DMS53 treated with DMSO at 0.1 percent for 48 hours (cell line): ENCODE results near the gene LRRC4B.
"Not testable (repeated sequence)": the region's sequence is repeated elsewhere in the genome, so short reads cannot be mapped to it uniquely, and the experiment has no call there.

Experiments
- DNase-seq: peaks from one replicate; lab custom pipeline; 2025; ENCODE audit not compliant: unreplicated experiment; lab: John Stamatoyannopoulos, UW

LRRC4B gene

GRCh38 chr19:50531171-50531612 lies 37.0 kb downstream of the LRRC4B start:
- no peak for DNase-seq

DNA sequence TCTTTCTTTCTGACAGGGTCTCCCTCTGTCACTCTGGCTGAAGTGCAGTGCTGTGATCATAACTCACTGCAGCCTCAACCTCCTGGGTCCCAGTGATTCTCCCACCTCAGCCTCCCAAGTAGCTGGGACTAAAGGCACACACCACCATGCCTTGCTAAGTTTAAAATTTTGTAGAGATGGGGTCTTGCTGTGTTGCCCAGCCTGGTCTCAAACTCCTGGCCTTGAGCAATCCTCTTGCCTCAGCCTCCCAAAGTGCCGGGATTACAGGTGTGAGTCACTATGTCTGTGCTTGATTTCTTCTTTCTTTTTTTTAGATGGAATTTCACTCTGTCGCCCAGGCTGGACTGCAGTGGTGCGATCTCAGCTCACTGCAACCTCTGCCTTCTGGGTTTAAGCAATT lies 40.2 kb downstream of the LRRC4B start:
- not testable (repeated sequence) for DNase-seq

GRCh38 chr19:50522881-50523280 lies 45.4 kb downstream of the LRRC4B start:
- DNase-seq: no peak

- no peak for DNase-seq
Measured at GRCh38 chr19:50520822-50521465, 47.3 kb downstream of the LRRC4B start.

- DNase-seq: no peak
Measured at GRCh38 chr19:50519006-50519575, 49.1 kb downstream of the LRRC4B start.

DNA sequence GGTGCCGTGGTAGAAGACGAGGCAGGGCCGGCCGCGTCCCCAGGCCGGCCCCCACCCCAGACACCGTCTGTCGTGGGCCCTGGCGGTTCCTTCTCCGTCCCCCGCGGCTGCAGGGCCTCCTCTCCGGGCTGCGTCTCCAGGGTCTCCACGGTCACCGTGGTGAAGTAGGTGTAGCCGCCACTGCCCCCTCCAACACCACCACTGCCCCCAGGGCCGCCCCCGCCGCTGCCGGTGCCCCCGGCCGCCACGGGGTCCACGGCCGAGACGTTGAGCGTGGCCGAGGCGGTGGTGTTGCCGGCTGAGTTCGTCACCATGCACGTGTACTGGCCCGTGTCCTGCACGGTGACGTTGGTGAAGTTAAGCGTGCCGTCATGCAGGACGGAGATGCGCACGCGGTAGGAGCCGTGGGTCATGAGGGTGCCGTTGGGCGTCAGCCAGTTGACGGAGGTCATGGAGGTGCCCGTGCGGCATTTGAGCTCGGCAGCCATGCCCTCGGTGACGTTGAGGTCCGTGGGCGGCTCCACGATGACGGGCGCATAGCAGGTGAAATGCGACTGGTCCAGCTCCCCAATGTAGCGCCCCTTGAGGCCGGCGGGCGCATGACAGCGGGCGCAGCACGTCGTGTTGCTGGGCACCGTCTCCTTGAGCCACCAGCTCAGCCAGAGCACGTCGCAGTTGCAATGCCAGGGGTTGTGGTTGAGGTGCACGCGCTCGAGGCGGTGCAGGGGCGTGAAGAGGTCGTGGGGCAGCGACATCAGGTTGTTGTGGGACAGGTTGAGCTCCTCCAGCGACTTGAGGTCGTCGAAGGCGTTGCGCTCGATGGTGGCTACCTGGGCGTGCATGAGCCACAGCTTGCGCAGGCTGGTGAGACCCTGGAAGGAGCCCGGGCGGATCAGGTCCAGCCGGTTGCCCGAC lies 49.9 kb downstream of the LRRC4B start:
- no peak for DNase-seq

- DNase-seq: no peak
Measured at GRCh38 chr19:50517704-50518075, 50.5 kb downstream of the LRRC4B start.

DNA sequence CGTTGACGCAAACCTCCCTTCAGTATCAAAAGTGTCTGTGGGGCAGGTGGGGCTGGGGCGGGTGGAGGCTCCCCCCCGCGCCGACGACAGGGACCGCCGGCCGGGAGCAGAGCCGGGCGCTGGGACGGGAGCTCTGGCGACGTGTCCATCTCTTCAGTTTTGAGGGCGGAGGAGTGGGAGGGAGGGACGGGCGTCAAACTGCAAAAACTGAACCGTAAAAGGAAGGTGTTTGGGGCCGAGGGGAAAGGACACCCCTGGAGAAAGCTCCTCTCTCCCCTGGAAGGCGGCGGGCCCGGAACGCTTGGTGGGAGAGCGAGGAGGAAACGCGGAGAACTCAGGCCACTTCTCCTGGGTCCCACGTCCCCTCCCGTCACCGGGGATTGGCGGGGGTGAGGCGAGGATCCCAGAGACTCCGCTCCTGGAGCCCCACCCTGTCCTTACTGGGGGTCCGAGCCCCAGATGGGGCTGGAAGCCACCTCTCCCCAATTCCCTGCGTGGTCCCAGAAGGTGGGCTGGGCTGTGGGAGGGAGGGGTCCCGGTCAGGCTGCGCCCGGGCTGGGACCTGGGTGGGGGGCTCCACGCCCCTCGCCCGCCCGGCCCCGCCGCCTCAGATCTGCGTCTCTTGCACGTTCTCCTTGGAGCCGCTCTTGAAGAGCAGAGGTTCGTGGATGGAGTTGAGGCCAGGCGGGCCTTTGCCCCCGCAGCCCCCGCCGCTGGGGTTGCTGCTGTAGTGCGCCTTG lies 51.1 kb downstream of the LRRC4B start:
- DNase-seq: no peak

DNA sequence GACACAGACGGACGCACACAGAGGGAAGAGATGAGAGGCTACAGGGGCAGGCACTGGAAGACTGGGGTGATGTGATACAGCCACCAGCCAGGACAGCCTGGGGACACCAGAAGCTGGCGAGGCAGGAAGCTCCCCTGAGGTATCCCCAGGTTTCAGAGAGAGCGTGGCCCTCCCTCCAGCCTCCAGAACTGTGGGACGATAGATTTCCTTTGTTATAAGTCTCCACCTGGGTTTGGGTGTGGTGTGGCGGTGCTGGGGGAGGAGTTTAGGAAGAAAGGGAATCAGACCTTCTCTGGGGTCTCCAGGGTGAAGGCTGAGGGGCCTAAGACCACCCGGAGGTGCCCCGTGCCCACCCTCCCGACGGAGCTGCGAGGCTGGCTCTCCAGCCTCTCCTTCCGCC lies 51.8 kb downstream of the LRRC4B start:
- DNase-seq: no peak

DNA sequence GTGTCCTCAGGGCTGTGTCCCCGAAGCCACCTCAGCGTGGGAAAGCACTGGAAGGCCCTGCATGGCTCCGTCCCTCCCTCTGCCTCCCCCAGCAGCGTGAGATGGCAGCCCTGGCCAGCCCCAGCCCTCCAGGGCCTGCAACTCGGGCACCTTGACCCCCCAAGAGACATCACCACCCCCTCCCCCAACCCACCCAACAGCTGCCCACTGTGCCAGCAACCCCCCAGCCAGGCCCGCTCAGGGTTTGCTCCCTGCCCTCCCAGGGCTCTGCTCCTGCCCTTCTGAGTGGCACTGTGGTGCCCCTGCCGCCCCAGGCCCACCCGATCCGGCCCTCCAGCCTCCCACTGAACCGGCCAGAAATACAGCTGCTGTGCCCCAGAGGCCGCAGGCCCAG lies 53.1 kb downstream of the LRRC4B start:
- DNase-seq: no peak

- no peak for DNase-seq
Measured at GRCh38 chr19:50514346-50515167, 53.7 kb downstream of the LRRC4B start.

DNA sequence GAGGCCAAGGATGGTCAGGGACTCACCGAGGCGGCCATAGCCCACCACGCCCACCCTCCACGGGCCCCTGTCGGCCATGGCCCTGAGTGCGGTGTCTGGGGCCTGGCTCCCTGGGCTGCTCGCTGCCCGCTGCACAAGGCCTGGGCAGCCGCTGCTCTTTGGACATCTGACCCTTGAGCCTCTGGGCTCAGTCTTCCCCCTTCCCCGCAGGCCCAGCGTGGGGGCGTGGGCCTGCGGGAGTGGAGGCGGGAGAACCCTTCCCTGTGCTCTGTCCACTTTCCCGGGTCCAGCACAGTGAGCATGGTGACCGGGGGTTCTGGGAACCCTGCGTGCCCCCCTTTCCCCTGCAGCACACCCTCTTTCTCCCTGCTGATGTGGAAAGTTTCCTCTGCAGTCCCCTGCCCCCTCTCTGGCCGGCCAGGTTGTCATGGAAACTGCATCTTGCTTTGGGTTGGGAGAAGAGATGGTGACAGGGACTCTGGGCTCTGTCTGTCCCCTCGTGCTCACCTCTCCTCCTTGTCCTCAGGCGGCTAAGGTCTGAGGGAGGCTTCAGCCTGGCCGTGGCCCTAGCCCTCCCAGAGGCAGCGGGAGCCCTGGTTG lies 54.4 kb downstream of the LRRC4B start, which contains the start of gene ASPDH:
ASPDH (minus strand) TSS at position 168 of the 600 bp plus-strand sequence; CDS start at position 78, 90 bp downstream.
- DNase-seq: no peak

DNA sequence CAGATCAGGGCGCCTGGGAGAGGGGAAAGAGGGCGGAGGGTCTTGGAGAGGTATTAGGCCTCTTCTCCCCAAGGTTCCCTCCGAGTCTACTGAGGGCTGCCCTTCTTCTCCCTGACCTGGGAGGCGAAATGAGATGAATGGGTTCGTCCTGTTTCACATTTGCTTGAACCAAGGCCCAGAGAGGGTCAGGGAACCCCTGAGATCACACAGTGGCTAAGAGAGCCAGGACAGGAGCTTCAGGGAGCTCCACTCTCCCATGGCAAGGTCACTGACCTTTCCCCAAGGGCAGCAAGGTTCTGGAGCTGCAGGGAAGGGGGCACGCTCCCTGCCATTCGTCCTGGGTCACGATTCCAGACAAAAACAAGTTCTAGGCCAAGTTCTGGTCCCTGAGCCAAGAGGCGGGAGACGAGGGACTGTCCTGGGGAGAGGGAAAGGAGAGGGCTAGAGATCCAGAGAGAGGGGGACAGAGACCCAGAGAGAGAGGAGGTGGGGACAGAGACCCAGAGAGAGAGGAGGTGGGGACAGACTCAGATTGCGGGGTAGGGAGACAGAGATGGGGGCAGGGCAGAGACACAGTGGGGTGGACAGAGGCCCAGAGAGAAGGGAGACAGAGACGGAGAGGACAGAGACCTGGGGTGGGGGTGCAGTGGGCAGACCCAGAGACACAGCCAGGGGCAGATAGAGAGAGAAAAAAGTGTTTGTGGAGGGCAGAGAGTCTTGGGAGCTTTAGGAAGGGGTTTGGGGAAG lies 55.1 kb downstream of the LRRC4B start:
- no peak for DNase-seq

GRCh38 chr19:50512112-50512998 lies 55.9 kb downstream of the LRRC4B start:
- DNase-seq: no peak

DNA sequence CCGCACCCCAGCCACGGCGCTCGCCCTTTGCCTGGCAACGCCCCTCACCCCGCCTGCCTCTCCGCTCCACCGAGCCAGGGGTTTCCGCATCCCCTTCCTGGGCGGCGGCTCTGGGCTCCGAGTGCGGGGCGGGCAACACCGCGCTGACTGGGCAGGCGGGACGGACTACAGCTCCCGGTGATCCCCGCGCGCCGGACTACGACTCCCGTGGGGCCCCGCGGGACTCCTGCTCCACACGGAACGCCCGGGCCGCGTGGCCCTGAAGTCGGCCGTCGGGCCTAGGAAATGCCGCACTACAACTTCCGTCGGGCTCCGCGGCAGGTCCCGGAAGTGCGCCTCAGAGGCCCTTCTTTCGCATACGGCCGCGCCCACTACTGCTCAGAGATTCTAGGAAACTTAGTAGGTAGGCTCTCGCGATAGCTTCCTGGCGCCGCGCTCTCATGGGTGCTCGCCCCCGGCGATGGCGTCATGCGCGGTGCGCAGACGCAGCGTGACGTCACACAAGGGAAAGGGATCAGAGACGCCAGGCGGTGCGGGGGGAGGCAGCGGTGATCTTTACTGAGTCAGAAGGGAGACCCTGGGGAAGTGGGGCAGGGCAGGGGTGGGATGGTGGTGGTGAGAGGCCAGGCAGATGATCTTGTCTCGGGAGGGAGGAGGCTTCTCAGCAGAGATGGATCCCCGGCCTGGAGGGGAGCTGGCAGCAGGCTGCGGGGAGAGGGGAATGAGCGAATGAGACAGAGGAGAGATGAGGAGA lies 57.0 kb downstream of the LRRC4B start, which contains the start of gene JOSD2:
JOSD2 (minus strand) TSS at position 123 of the 754 bp plus-strand sequence. CDS start 760 bp downstream, outside the sequence.
- peak; percentile 80 for DNase-seq

GRCh38 chr19:50510700-50511068 lies 57.6 kb downstream of the LRRC4B start:
- DNase-seq: no peak

GRCh38 chr19:50510121-50510670 lies 58.0 kb downstream of the LRRC4B start:
- no peak for DNase-seq
